HG03432 (cell line): Measurements from ENCODE around the gene ALDH9A1.
A peak's percentile ranks its signal among the peaks of the same experiment; 100 is the strongest.
"Not testable (repeated sequence)": the region's sequence is repeated elsewhere in the genome, so short reads cannot be mapped to it uniquely, and the experiment has no call there.

Source experiments
- ATAC-seq: cut with Tn5 transposase; IDR thresholded peaks from one replicate; pipeline ENCODE4 v1.9.1; 2021; ENCODE audit warnings: mild to moderate bottlenecking, moderate library complexity; ENCODE audit not compliant: unreplicated experiment

ALDH9A1 gene

GRCh38 chr1:165688046-165688445 is 10.3 kb downstream of the ALDH9A1 start:
- ATAC-seq, result no peak

GRCh38 chr1:165686971-165687433 is 11.4 kb downstream of the ALDH9A1 start:
- peak; percentile 46 for ATAC-seq

- ATAC-seq, result peak; percentile 77
These were observed 12.0 kb downstream of the ALDH9A1 start for GRCh38 chr1:165686121-165686970.

- no peak for ATAC-seq
These were observed 14.4 kb downstream of the ALDH9A1 start for GRCh38 chr1:165683848-165684485.

GRCh38 chr1:165680773-165681172 is 17.6 kb downstream of the ALDH9A1 start:
- ATAC-seq, result not testable (repeated sequence)

GRCh38 chr1:165680303-165680702 is 18.1 kb downstream of the ALDH9A1 start:
- ATAC-seq, result no peak

- no peak for ATAC-seq
These were observed 18.9 kb downstream of the ALDH9A1 start for GRCh38 chr1:165679282-165680036.

- ATAC-seq, result no peak
These were observed 19.9 kb downstream of the ALDH9A1 start for GRCh38 chr1:165678509-165678908.

- no peak for ATAC-seq
These were observed 22.6 kb downstream of the ALDH9A1 start for GRCh38 chr1:165675794-165676193.

GRCh38 chr1:165674599-165674998 is 23.8 kb downstream of the ALDH9A1 start:
- no peak for ATAC-seq

GRCh38 chr1:165671526-165671925 is 26.8 kb downstream of the ALDH9A1 start:
- ATAC-seq, result no peak

GRCh38 chr1:165668184-165668583 is 30.2 kb downstream of the ALDH9A1 start:
- ATAC-seq, result no peak

GRCh38 chr1:165666152-165666825 is 32.1 kb downstream of the ALDH9A1 start:
- no peak for ATAC-seq

GRCh38 chr1:165662186-165662585 is 36.2 kb downstream of the ALDH9A1 start:
- no peak for ATAC-seq

GRCh38 chr1:165661703-165662102 is 36.7 kb downstream of the ALDH9A1 start:
- ATAC-seq, result no peak

GRCh38 chr1:165659581-165659895 is 38.8 kb downstream of the ALDH9A1 start:
- no peak for ATAC-seq

GRCh38 chr1:165658766-165659580 is 39.4 kb downstream of the ALDH9A1 start:
- not testable (repeated sequence) for ATAC-seq

- ATAC-seq, result no peak
These were observed 47.3 kb downstream of the ALDH9A1 start for GRCh38 chr1:165650981-165651625.

- no peak for ATAC-seq
These were observed 49.3 kb downstream of the ALDH9A1 start for GRCh38 chr1:165648919-165649572.
